OCI-LY1 (cell line): ENCODE data around the gene DTX3.

Experiments
- CTCF ChIP-seq: fragments of 200-600 bp; sonication (generic), shearing (Covaris generic); IDR thresholded peaks from 2 replicates; pipeline ENCODE4 v1.5.1; 2017; ENCODE audit warnings: mild to moderate bottlenecking, antibody characterized with exemption, low read length, moderate library complexity, mixed read lengths
- EZH2 ChIP-seq: fragments of 200-600 bp; sonication (generic), shearing (Covaris generic); IDR thresholded peaks from 2 replicates; pipeline ENCODE4 v1.8.0; 2017; ENCODE audit warnings: borderline replicate concordance, mixed run types, mild to moderate bottlenecking, antibody characterized with exemption, low read length, moderate library complexity, mixed read lengths

DNA sequence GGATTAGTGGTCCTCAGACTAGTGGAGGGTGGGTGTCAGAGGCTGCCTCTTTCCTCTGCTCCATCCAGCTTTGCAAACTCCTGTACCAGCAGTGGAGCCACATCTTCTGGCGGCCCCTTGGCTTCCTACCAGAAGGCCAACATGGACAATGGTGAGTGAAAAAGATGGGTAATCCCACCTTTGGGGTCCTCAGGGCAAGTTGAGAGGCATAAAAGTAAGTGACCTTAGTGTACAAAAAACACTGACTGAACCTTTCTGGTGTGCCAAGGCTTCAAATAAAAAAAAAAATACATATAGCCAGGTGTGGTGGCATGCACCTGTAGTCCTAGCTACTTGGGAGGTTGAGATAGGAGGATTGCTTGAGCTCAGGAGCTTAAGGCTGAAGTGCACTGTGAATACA lies 22.8 kb upstream of the DTX3 start:
- no peak for TF ChIP-seq EZH2
- no peak for TF ChIP-seq CTCF
